SK-N-MC (cell line): ENCODE results near the gene DUSP16.

Experiments used
- EZH2 ChIP-seq: fragments of 200-600 bp; sonication (generic); IDR thresholded peaks from one replicate; pipeline ENCODE4 v1.6.1; 2017; ENCODE audit warnings: antibody characterized with exemption
- FOXP2 ChIP-seq: optimal IDR thresholded peaks from 2 replicates; pipeline ENCODE3; 2011; ENCODE audit warnings: mild to moderate bottlenecking, moderate library complexity; ENCODE audit not compliant: insufficient read depth; ENCODE audit errors: extremely low read length, control extremely low read depth
- POLR2AphosphoS5 ChIP-seq: IDR thresholded peaks from 2 replicates; pipeline ENCODE4 v1.6.1; 2012; ENCODE audit warnings: mild to moderate bottlenecking, low read depth, low read length, borderline replicate concordance

- TF ChIP-seq POLR2AphosphoS5 (no peak), FOXP2 (no peak), EZH2 (no peak)
Measured at GRCh38 chr12:12555656-12556055, 7.0 kb downstream of the DUSP16 start.
